Endothelial cell of umbilical vein (primary cell): ENCODE data around the gene ABLIM2. TPM values are rescaled to one million over a fixed set of nuclear protein-coding genes. Genes with fewer than 3 reads are reported as not detected.

ENCODE experiments used
- BruUV-seq: library from RNA; stranded (reverse); fragments of 400-500 nt; replicated peaks from 2 replicates; lab custom pipeline; 2021; lab: Mats Ljungman, UMichigan
- CTCF ChIA-PET: fragments of 300-600, 350-600 bp; sonication (Branson Sonifier 250); formaldehyde crosslinking; loops from one replicate; lab custom pipeline; 2021; ENCODE audit warnings: antibody characterized with exemption, inconsistent platforms; lab: Charles Lee
- POLR2A ChIA-PET: fragments of 300-600, 350-600 bp; sonication (Branson Sonifier 250); formaldehyde crosslinking; loops from one replicate; lab custom pipeline; 2021; ENCODE audit warnings: antibody characterized with exemption, inconsistent platforms; lab: Charles Lee
- DNase-seq: peaks from one replicate; pipeline ENCODE4 v3.0.0-alpha.2; 2011; ENCODE audit warnings: low read depth, low spot score
- FAIRE-seq: peaks from 2 replicates; lab custom pipeline; 2011; peaks lifted over from hg19 to GRCh38; lab: Jason Lieb, UNC
- H2AFZ ChIP-seq: 2 replicates; pipeline ENCODE4 v1.6.0; 2012; ENCODE audit warnings: low read depth, low read length, control low read depth, inconsistent platforms
- H3K27ac ChIP-seq: 2 replicates; pipeline ENCODE4 v1.5.1; 2011; ENCODE audit warnings: low read depth, mild to moderate bottlenecking, control low read depth, low read length, moderate library complexity; ENCODE audit not compliant: insufficient read depth
- H3K27me3 ChIP-seq, 2 experiments: 2 replicates each; pipeline versions ENCODE4 v1.6.0 to v1.6.1; 2011; ENCODE audit warnings: low read length in 2 of 2, mixed read lengths in 1 of 2; ENCODE audit not compliant: control insufficient read depth in 2 of 2, insufficient read depth in 2 of 2
- H3K36me3 ChIP-seq, 2 experiments: 2 replicates in 1 of 2; 3 replicates in 1 of 2; pipeline ENCODE4 v1.5.1; 2011; ENCODE audit warnings: low read length in 2 of 2, mild to moderate bottlenecking in 1 of 2, moderate library complexity in 1 of 2; ENCODE audit not compliant: control insufficient read depth in 2 of 2, insufficient read depth in 2 of 2; ENCODE audit errors: extremely low read depth in 1 of 2
- H3K4me1 ChIP-seq: 3 replicates; pipeline ENCODE4 v1.5.1; 2011; ENCODE audit warnings: mild to moderate bottlenecking, low read length; ENCODE audit not compliant: control insufficient read depth, insufficient read depth; ENCODE audit errors: extremely low read depth
- H3K4me2 ChIP-seq: 2 replicates; pipeline ENCODE4 v1.6.1; 2011; ENCODE audit warnings: low read length, control low read depth, mixed read lengths; ENCODE audit not compliant: insufficient read depth
- H3K4me3 ChIP-seq, 3 experiments: fragments of 200-600 bp in 1 of 3; sonication (generic), shearing (Covaris generic) in 1 of 3; replicated peaks in 1 of 3; 2 replicates each; pipeline ENCODE4 v1.5.1; 2011 to 2016; ENCODE audit warnings: control low read depth in 3 of 3, low read length in 3 of 3, mild to moderate bottlenecking in 2 of 3, inconsistent platforms in 1 of 3, low read depth in 1 of 3, moderate library complexity in 1 of 3; ENCODE audit not compliant: insufficient read depth in 1 of 3
- H3K79me2 ChIP-seq: 2 replicates; pipeline ENCODE4 v1.6.0; 2012; ENCODE audit warnings: low read length, inconsistent platforms; ENCODE audit not compliant: control insufficient read depth, insufficient read depth
- H3K9ac ChIP-seq: replicated peaks from 2 replicates; pipeline ENCODE3; 2011; ENCODE audit warnings: low read length, control low read depth; ENCODE audit not compliant: insufficient read depth; ENCODE audit errors: extremely low read depth
- H3K9me1 ChIP-seq: replicated peaks from 3 replicates; pipeline ENCODE4 v1.6.0; 2011; ENCODE audit warnings: mild to moderate bottlenecking, low read length; ENCODE audit not compliant: control insufficient read depth, insufficient read depth; ENCODE audit errors: extremely low read depth
- H3K9me3 ChIP-seq: replicated peaks from 2 replicates; pipeline ENCODE4 v1.5.1; 2012; ENCODE audit warnings: low read length, inconsistent platforms; ENCODE audit not compliant: control insufficient read depth, insufficient read depth
- H4K20me1 ChIP-seq: replicated peaks from 2 replicates; pipeline ENCODE3; 2011; ENCODE audit warnings: mild to moderate bottlenecking, low read length; ENCODE audit not compliant: control insufficient read depth, insufficient read depth; ENCODE audit errors: extremely low read depth
- EZH2 ChIP-seq: IDR thresholded peaks from 2 replicates; pipeline ENCODE4 v1.6.1; 2012; ENCODE audit warnings: borderline replicate concordance, low read depth, mild to moderate bottlenecking, moderate library complexity, low read length, inconsistent platforms; ENCODE audit not compliant: severe bottlenecking
- FOS ChIP-seq: IDR thresholded peaks from 2 replicates; pipeline ENCODE4 v1.6.1; 2011; ENCODE audit warnings: mild to moderate bottlenecking, low read length, moderate library complexity, borderline replicate concordance; ENCODE audit not compliant: insufficient read depth
- GATA2 ChIP-seq: IDR thresholded peaks from 2 replicates; pipeline ENCODE4 v1.7.0; 2011; ENCODE audit warnings: low read depth, mild to moderate bottlenecking, moderate library complexity, mixed read lengths, low read length; ENCODE audit not compliant: insufficient read length, insufficient read depth
- JUN ChIP-seq: IDR thresholded peaks from 2 replicates; pipeline ENCODE4 v1.6.1; 2011; ENCODE audit warnings: borderline replicate concordance, low read depth; ENCODE audit not compliant: insufficient read length, insufficient read depth
- dilution Hi-C: fragments of 300-500 bp; cut with MboI; formaldehyde crosslinking; loops from one replicate; pipeline ENCODE4 v1.15.0; 2019; ENCODE audit warnings: low sequenced_read_pairs; ENCODE audit not compliant: extremely low pct_ligation_motif_present
- intact Hi-C: fragments of 100-400 bp; cut with micrococcal nuclease; formaldehyde crosslinking; loops from one replicate; pipeline ENCODE4 v1.10.0; 2022
- polyA plus RNA-seq, 4 experiments: library from polyadenylated mRNA; depleted of rRNA in 3 of 4; stranded (reverse) in 3 of 4; unstranded in 1 of 4; fragments of >200 nt; gene quantifications; 2 replicates each; pipeline versions ENCODE4 v1.2.1 to v1.2.3, GENCODE V29; 2011 to 2012; ENCODE audit warnings: missing spikeins in 1 of 4
- total RNA-seq: library from RNA; stranded (reverse); gene quantifications from 2 replicates; pipeline ENCODE4 v1.2.3, GENCODE V29; 2021
- TF ChIP-seq, protein P1 (sequence below): IDR thresholded peaks from 2 replicates; pipeline ENCODE4 v1.6.1; 2011; ENCODE audit not compliant: insufficient read depth, insufficient read length
- TF ChIP-seq, protein P2 (sequence below), 2 donors: IDR thresholded peaks; 1 replicate in 1 of 2; 2 replicates in 1 of 2; pipeline ENCODE4 v1.5.1; 2011; ENCODE audit warnings: low read length in 2 of 2, mild to moderate bottlenecking in 2 of 2, moderate library complexity in 2 of 2, control low read depth in 1 of 2, inconsistent platforms in 1 of 2, low read depth in 1 of 2; ENCODE audit not compliant: insufficient read depth in 1 of 2; ENCODE audit errors: extremely low read depth in 1 of 2

The ABLIM2 gene
- total and polyA plus RNA-seq, 2 donors (not counting 3 experiments of a cell fraction or from before 2014, with no cell fraction given), result 0.28 to 0.66 TPM

DNA sequence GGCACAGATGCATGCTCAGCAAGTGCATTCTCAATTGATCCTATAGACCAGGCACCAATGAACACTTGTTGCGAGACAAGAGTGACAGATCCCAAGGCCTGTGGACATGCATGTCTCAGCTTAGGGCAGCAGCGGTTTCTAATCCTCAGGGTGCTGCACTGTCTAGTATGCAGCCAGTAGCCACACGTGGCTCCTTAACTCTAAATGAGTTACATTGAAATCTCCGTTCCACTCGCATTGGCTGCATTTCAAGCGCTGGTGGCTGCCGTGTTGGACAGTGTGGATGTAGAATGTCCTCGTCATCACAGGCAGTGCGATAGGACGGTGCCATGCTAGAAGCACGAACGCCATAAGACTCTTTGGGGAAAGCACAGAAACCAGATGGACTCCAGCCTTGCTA lies 194.9 kb downstream of the ABLIM2 start:
- intact Hi-C loops, result no loop called here
- Histone ChIP-seq H3K9me1 (no peaks in the 10 kb centered on the region), H4K20me1 (no peaks in the 10 kb centered on the region), H3K79me2 (no peaks in the 10 kb centered on the region), H3K9ac (no peak overlapping the region), H3K9me3 (no peaks in the 10 kb centered on the region), H3K4me2 (no peak overlapping the region), H3K27ac (no peak overlapping the region), H2AFZ (no peak overlapping the region), H3K27me3 (no peaks in the 10 kb centered on the region), H3K4me3 (no peak overlapping the region), H3K4me1 (peaks cover 27% of the 10 kb centered on the region), H3K36me3 (no peaks in the 10 kb centered on the region)
- CTCF ChIA-PET, result no interaction called here
- dilution Hi-C loops, result no loop called here
- POLR2A ChIA-PET, result no interaction called here
- DNase-seq (no peak), FAIRE-seq (no peak)
- BruUV-seq, result no TSS peak
- TF ChIP-seq, protein P1, sequence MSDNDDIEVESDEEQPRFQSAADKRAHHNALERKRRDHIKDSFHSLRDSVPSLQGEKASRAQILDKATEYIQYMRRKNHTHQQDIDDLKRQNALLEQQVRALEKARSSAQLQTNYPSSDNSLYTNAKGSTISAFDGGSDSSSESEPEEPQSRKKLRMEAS, result no peak
- TF ChIP-seq EZH2, result no peak
- no peak for TF ChIP-seq GATA2
- no peak for TF ChIP-seq FOS
- TF ChIP-seq JUN, result no peak
- TF ChIP-seq, protein P2, sequence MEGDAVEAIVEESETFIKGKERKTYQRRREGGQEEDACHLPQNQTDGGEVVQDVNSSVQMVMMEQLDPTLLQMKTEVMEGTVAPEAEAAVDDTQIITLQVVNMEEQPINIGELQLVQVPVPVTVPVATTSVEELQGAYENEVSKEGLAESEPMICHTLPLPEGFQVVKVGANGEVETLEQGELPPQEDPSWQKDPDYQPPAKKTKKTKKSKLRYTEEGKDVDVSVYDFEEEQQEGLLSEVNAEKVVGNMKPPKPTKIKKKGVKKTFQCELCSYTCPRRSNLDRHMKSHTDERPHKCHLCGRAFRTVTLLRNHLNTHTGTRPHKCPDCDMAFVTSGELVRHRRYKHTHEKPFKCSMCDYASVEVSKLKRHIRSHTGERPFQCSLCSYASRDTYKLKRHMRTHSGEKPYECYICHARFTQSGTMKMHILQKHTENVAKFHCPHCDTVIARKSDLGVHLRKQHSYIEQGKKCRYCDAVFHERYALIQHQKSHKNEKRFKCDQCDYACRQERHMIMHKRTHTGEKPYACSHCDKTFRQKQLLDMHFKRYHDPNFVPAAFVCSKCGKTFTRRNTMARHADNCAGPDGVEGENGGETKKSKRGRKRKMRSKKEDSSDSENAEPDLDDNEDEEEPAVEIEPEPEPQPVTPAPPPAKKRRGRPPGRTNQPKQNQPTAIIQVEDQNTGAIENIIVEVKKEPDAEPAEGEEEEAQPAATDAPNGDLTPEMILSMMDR (IDR thresholded peaks at IDR 0.05; ENCODE audit: extremely low read depth in 1 of 2, insufficient read depth in 1 of 2, low read depth in 1 of 2, low read length in 2 of 2), result no peak
